Panc1 (cell line): Measurements from ENCODE around the gene OR2V1. TPM values are rescaled to one million over a fixed set of nuclear protein-coding genes. Genes with fewer than 3 reads are reported as not detected.
"Not testable (repeated sequence)": the region's sequence is repeated elsewhere in the genome, so short reads cannot be mapped to it uniquely, and the experiment has no call there.

Experiments used
- ATAC-seq: fragments of 200-7000 bp; cut with Tn5 transposase; 2 replicates; pipeline ENCODE4 v1.9.1; 2020; ENCODE audit warnings: mild to moderate bottlenecking, moderate library complexity
- BruUV-seq: library from RNA; stranded (reverse); fragments of 400-500 nt; replicated peaks from 2 replicates; lab custom pipeline; 2021; lab: Mats Ljungman, UMichigan
- CTCF ChIA-PET: fragments of 300-600 bp; sonication (Branson Sonifier 250); formaldehyde crosslinking; loops from one replicate; lab custom pipeline; 2022; ENCODE audit warnings: antibody characterized with exemption; lab: Charles Lee
- POLR2A ChIA-PET: fragments of 300-600 bp; sonication (Branson Sonifier 250); formaldehyde crosslinking; loops from one replicate; lab custom pipeline; 2022; ENCODE audit warnings: antibody characterized with exemption; lab: Charles Lee
- DNase-seq: peaks from one replicate; pipeline ENCODE4 v3.0.0-alpha.2; 2010; ENCODE audit warnings: low read depth, low spot score
- H3K27ac ChIP-seq: 2 replicates; pipeline ENCODE4 v1.5.1; 2011; ENCODE audit warnings: mild to moderate bottlenecking, low read length, inconsistent platforms
- H3K27me3 ChIP-seq: fragments of 200-500 bp; sonication (Bioruptor generic); 2 replicates; pipeline ENCODE4 v1.6.0; 2014; ENCODE audit warnings: low read length, inconsistent platforms; ENCODE audit not compliant: control insufficient read depth, insufficient read depth
- H3K36me3 ChIP-seq: fragments of 200-500 bp; sonication (Bioruptor generic); 2 replicates; pipeline ENCODE4 v1.5.1; 2014; ENCODE audit warnings: inconsistent platforms, mild to moderate bottlenecking, low read length, moderate library complexity; ENCODE audit not compliant: control insufficient read depth, insufficient read depth
- H3K4me1 ChIP-seq: 2 replicates; pipeline ENCODE4 v1.5.1; 2011; ENCODE audit warnings: inconsistent platforms, mild to moderate bottlenecking, low read length, moderate library complexity; ENCODE audit not compliant: control insufficient read depth, insufficient read depth
- H3K4me3 ChIP-seq, 2 experiments: 2 replicates each; pipeline ENCODE4 v1.5.1; 2011 to 2012; ENCODE audit warnings: low read depth in 2 of 2, low read length in 2 of 2, mild to moderate bottlenecking in 2 of 2, inconsistent platforms in 1 of 2, moderate library complexity in 1 of 2
- H3K9me3 ChIP-seq: fragments of 200-500 bp; sonication (Bioruptor generic); 2 replicates; pipeline ENCODE4 v1.5.1; 2014; ENCODE audit warnings: low read depth, mild to moderate bottlenecking, inconsistent platforms, low read length, moderate library complexity; ENCODE audit not compliant: control insufficient read depth, insufficient read depth
- REST ChIP-seq, 2 experiments: IDR thresholded peaks; 2 replicates each; pipeline ENCODE4 v1.6.1; 2011 to 2012; ENCODE audit warnings: low read depth in 2 of 2, control low read depth in 1 of 2, low read length in 1 of 2, mild to moderate bottlenecking in 1 of 2, moderate library complexity in 1 of 2; ENCODE audit not compliant: insufficient read depth in 1 of 2
- SIN3A ChIP-seq: IDR thresholded peaks from 2 replicates; pipeline ENCODE4 v1.6.1; 2012; ENCODE audit warnings: low read depth, mild to moderate bottlenecking, low read length, moderate library complexity, borderline replicate concordance; ENCODE audit not compliant: insufficient read depth
- in situ Hi-C: cut with HindIII; loops from 2 replicates; pipeline ENCODE4 v1.10.0; 2016; ENCODE audit warnings: low sequenced_read_pairs, low pct_unique_long_range_greater_than_20kb
- intact Hi-C: fragments of 100-400 bp; cut with micrococcal nuclease; formaldehyde crosslinking; loops from one replicate; pipeline ENCODE4 v1.10.0; 2022; ENCODE audit not compliant: unreplicated experiment
- total RNA-seq: library from RNA; stranded (reverse); gene quantifications from one replicate; pipeline ENCODE4 v1.2.1, GENCODE V29; 2021; ENCODE audit not compliant: unreplicated experiment

Gene OR2V1
- total RNA-seq, 1 experiment from 2014 or later: not detected

DNA sequence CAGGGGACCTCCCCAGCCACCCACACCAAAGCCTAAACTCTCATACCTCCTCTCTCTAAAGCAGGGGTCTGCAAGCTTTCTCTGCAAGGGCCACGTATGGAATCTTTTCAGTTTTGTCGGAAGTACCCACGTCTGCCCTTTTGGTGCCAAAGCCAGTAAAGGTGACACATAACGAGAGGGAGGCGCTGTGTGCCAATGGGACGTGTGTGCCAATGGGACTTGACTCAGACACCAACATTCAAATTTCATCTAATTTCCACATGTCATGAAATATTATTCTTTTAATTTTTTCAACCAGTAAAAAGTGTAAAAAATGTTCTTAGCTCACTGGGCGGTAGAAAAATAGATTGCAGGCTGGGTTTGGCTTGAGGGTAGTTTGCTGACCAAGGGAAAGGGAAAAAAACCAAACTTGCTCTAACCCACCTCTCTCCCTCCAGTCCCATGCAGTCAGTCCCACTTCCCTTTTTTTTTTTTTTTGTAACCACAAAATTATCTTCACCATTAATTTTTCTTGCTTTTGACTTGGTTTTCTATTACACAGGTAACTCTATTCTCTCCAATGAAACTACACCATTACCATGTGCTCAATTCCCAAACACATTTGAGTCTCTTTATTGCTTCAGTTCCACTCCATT, 25.5 kb downstream of the OR2V1 start:
- ChIA-PET CTCF (no interaction called here), POLR2A (no interaction called here)
- H3K27me3 ChIP-seq: no peaks in the 10 kb centered on the region
- BruUV-seq: no TSS peak
- H3K27ac ChIP-seq: peak overlapping the region; percentile 44; the same call in 1 of the 2 replicates
- no peaks in the 10 kb centered on the region for H3K36me3 ChIP-seq
- in situ Hi-C loops (no loop called here), intact Hi-C loops (loop anchor here (10.0 kb wide), 1 partner anchor 49 kb away; no protein-coding TSS in a partner anchor)
- TF ChIP-seq SIN3A (no peak), REST (IDR thresholded peaks at IDR 0.05; ENCODE audit: insufficient read depth in 1 of 2, low read depth in 2 of 2, low read length in 1 of 2) (no peak)
- DNase-seq (no peak), ATAC-seq (no peak)
- H3K4me3 ChIP-seq: no peak overlapping the region
- peaks cover 17% of the 10 kb centered on the region for H3K4me1 ChIP-seq
- no peaks in the 10 kb centered on the region for H3K9me3 ChIP-seq

DNA sequence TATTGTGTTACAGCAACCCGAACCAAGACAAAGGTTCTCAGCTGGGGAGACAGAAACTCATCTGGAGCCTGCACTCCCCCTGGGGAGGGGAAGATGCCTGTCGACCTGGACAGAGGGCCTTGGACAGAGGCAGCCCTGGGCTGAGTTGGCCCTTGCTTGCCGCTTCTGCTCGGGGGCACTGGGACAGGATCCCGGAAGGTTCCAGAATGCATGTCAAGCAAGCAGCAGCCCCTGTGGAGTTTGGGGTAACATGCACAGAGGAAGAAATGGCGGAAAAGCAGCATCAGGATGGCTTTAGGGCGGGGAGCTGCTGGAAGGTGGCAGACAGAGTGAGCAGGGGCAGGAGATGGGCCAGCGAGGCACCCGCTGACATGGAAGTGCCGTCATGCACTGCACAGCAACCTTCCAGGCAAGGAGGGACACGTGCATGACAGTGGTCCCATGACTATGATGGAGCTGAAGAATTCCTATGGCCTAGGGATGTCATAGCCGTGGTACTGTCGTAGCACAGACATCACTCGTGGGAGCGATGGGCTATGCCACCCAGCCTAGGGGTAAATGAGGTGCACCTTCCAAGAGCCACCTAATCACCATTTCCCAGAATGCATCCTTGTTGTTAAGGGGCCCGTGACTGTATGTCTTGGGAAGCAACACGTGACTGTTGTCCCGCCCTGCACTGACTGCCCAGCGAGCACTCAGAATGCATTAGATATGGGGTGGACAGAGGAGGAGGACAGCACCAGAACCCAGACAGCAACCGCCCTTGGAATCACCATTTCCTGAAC, 26.2 kb downstream of the OR2V1 start:
- ATAC-seq, BruUV-seq, H3K9me3 ChIP-seq, DNase-seq, H3K27me3 ChIP-seq, CTCF ChIA-PET, POLR2A ChIA-PET, H3K36me3 ChIP-seq, H3K4me3 ChIP-seq, in situ Hi-C loops: not testable (repeated sequence)
- peak overlapping the region; percentile 84 for H3K27ac ChIP-seq
- intact Hi-C loops: loop anchor here (10.0 kb wide), 1 partner anchor 50 kb away; no protein-coding TSS in a partner anchor
- H3K4me1 ChIP-seq: peaks cover 17% of the 10 kb centered on the region

- POLR2A ChIA-PET, CTCF ChIA-PET, H3K27me3 ChIP-seq, DNase-seq, in situ Hi-C loops, H3K36me3 ChIP-seq, BruUV-seq, H3K9me3 ChIP-seq: not testable (repeated sequence)
- peaks cover 15% of the 10 kb centered on the region for H3K4me1 ChIP-seq
- H3K4me3 ChIP-seq: peak overlapping the region; percentile 27 to 37
- peak; percentile 36 for ATAC-seq
- peak overlapping the region; percentile 84 for H3K27ac ChIP-seq
- intact Hi-C loops: loop anchor here (10.0 kb wide), 1 partner anchor 51 kb away; no protein-coding TSS in a partner anchor
Measured at GRCh38 chr5:181104259-181104568, 26.8 kb downstream of the OR2V1 start.

- H3K4me3 ChIP-seq, in situ Hi-C loops, H3K9me3 ChIP-seq, CTCF ChIA-PET, H3K36me3 ChIP-seq, H3K27me3 ChIP-seq, H3K27ac ChIP-seq, POLR2A ChIA-PET, DNase-seq: not testable (repeated sequence)
- peaks cover 11% of the 10 kb centered on the region for H3K4me1 ChIP-seq
- BruUV-seq: TSS peak; percentile 99
- peak; percentile 75 for ATAC-seq
- intact Hi-C loops: loop anchor here (10.0 kb wide), 1 partner anchor 53 kb away; no protein-coding TSS in a partner anchor
Measured at GRCh38 chr5:181101930-181102674, 28.9 kb downstream of the OR2V1 start.

- CTCF ChIA-PET, BruUV-seq, H3K27ac ChIP-seq, H3K9me3 ChIP-seq, H3K27me3 ChIP-seq, in situ Hi-C loops, H3K36me3 ChIP-seq, POLR2A ChIA-PET, DNase-seq: not testable (repeated sequence)
- Histone ChIP-seq H3K4me3 (peak overlapping the region; percentile 15 to 24; a peak in 2 of 4 replicates), H3K4me1 (peaks cover 11% of the 10 kb centered on the region)
- ATAC-seq: peak; percentile 1; the same call in 1 of the 2 replicates
- intact Hi-C loops: loop anchor here (10.0 kb wide), 1 partner anchor 54 kb away; no protein-coding TSS in a partner anchor
Measured at GRCh38 chr5:181101030-181101641, 29.8 kb downstream of the OR2V1 start.
